ENCODE measurements around the gene XRCC1. TPM values are rescaled to one million over a fixed set of nuclear protein-coding genes. Genes with fewer than 3 reads are reported as not detected.

XRCC1 gene
- total RNA-seq, 2 experiments from 2014 or later: 29.4 to 32.4 TPM

DNA sequence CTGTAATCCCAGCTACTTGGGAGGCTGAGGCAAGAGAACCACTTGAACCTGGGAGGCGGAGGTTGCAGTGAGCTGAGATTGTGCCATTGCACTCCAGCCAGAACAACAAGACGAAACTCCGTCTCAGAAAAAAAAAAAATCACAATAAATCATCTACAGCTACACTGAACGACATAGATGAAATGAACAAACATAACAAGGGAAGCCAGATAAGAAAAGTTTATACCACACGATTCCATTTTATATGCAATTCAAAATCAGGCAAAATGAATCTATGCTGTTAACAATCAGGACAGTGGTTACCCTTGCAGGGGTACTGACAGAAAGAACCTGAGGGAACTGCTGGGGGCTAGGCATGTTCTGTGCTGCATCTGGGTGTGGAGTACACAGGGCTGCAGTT, 5.7 kb downstream of the XRCC1 start:
- ChIA-PET CTCF (interaction anchor here (1.2 to 2.4 kb wide), 2 partner anchors 25 to 28 kb away, joined by 3 to 7 read pairs; no protein-coding TSS in a partner anchor), POLR2A (no interaction called here)
- H3K4me1 Mint-ChIP-seq (ENCODE audit: low read depth): peaks cover 28% of the 10 kb centered on the region

DNA sequence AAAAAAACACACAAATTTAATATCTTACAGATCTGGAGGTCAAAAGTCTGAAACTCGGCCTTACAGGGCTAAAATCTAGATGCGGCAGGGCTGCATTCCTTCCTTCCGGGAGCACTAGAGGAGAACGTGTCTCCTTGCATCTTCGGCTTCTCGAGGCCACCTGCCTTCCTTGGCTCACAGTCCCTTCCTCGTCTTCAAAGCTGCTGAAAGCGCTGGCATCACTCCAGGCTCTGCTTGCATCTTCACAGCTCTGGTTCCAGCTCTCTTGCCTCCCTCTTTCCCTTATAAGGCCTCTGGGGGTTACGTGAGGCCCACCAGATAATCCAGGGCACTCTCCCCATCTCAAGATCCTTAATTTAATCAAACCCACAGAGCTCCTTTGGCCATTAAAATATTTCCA, 10.5 kb downstream of the XRCC1 start:
- H3K9me3 Mint-ChIP-seq: peaks cover 3% of the 10 kb centered on the region
- H3K4me1 Mint-ChIP-seq (ENCODE audit: low read depth): peaks cover 54% of the 10 kb centered on the region
- H3K4me3 Mint-ChIP-seq: no peak overlapping the region
- H3K27me3 Mint-ChIP-seq: no peaks in the 10 kb centered on the region
- CTCF ChIA-PET: interaction anchor here (1.3 to 3.5 kb wide), 5 partner anchors 9 to 119 kb away, joined by 3 to 27 read pairs (median 5); no protein-coding TSS in a partner anchor
- intact Hi-C loops (cut with micrococcal nuclease): loop anchor here (5.0 kb wide), 1 partner anchor 33 kb away; the partner anchor contains the start of genes IRGQ and ZNF576
- TF ChIP-seq, protein P1, sequence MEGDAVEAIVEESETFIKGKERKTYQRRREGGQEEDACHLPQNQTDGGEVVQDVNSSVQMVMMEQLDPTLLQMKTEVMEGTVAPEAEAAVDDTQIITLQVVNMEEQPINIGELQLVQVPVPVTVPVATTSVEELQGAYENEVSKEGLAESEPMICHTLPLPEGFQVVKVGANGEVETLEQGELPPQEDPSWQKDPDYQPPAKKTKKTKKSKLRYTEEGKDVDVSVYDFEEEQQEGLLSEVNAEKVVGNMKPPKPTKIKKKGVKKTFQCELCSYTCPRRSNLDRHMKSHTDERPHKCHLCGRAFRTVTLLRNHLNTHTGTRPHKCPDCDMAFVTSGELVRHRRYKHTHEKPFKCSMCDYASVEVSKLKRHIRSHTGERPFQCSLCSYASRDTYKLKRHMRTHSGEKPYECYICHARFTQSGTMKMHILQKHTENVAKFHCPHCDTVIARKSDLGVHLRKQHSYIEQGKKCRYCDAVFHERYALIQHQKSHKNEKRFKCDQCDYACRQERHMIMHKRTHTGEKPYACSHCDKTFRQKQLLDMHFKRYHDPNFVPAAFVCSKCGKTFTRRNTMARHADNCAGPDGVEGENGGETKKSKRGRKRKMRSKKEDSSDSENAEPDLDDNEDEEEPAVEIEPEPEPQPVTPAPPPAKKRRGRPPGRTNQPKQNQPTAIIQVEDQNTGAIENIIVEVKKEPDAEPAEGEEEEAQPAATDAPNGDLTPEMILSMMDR (IDR thresholded peaks at IDR 0.05): no peak
- peak overlapping the region; percentile 60 for H3K27ac Mint-ChIP-seq
- ATAC-seq: no peak
- no peak for DNase-seq
- POLR2A ChIA-PET: interaction anchor here (0.7 to 3.4 kb wide), 3 partner anchors 10 to 32 kb away, joined by 3 to 15 read pairs (median 3); partner anchors contain the start of genes XRCC1 and ZNF575
- peaks cover 31% of the 10 kb centered on the region for H3K36me3 Mint-ChIP-seq (ENCODE audit: low read depth)

More for the DNA sequence above, 5.7 kb downstream of the XRCC1 start:
- intact Hi-C loops (cut with micrococcal nuclease): no loop called here
- no peak overlapping the region for H3K4me3 Mint-ChIP-seq
- H3K9me3 Mint-ChIP-seq: no peaks in the 10 kb centered on the region
- H3K27me3 Mint-ChIP-seq: no peaks in the 10 kb centered on the region
- TF ChIP-seq, protein P1 (IDR thresholded peaks at IDR 0.05): no peak
- ATAC-seq (no peak), DNase-seq (no peak)
- H3K27ac Mint-ChIP-seq: peak overlapping the region; percentile 4
- H3K36me3 Mint-ChIP-seq (ENCODE audit: low read depth): peaks cover 7% of the 10 kb centered on the region

DNA sequence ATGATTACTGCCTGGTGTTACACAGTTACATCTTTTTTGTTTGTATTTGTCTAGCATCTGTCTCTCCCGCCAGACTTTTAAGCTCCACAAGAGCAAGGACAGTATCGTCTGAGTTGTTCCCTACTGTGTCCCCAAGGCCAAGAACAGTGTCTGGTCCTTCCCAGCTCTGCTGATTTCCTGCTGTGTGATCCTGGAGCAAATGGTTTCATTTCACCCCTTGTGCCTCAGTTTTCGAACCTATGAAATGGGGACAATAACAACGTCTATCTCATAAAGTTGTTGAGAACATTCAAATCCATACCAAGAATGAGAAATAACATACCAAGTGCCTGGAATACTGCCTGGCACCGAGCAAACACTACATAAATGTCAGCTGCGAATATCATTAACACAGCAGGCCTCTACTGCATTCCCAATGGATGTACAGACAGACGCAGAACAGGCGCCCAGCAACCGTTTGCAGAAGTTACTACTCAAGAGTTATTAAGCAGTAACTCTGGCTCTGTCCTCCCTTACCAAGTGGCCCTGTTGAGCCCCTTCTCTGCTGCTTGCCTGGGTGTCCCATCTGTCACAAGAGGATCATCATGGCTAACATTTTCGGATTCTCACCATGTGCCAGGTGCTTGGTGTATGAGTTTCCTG, 11.4 kb downstream of the XRCC1 start:
- no peak overlapping the region for H3K4me3 Mint-ChIP-seq
- ChIA-PET CTCF (interaction anchor here (0.7 to 3.5 kb wide), 5 partner anchors 8 to 118 kb away, joined by 3 to 27 read pairs (median 4); partner anchors contain the start of genes IRGQ and ZNF576), POLR2A (interaction anchor here (3.4 kb wide), 1 partner anchor 11 kb away, joined by 15 read pairs; the partner anchor contains the start of gene XRCC1)

DNA sequence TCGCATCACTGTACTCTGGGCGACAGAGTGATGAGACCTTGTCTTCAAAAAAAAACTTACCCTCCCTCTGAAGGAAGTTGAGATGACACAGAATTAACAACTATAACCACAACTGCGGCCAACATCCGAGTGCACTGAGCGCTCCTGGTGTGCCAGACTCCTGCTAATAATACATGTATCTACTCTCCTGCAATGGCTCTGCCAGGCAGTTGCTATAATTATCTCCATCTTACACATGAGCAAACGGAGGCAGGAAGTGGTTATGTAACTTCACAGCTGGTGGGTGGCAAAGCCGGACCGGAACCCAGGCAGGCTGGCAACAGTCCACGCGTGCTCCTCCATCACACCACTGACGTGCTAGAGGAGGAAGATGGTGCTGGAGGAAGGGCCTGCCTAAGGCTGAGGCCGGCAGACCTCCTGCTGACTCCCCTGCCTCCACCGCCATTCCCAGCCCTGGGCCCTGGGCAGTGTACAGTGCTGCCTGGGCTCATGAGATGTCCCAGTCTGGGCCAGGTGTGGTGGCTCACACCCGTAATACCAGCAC, 12.6 kb downstream of the XRCC1 start:
- Mint-ChIP-seq H3K27me3 (no peaks in the 10 kb centered on the region), H3K4me1 (ENCODE audit: low read depth) (peaks cover 52% of the 10 kb centered on the region), H3K4me3 (peak overlapping the region; percentile 50), H3K36me3 (ENCODE audit: low read depth) (peaks cover 33% of the 10 kb centered on the region), H3K9me3 (peaks cover 3% of the 10 kb centered on the region), H3K27ac (peak overlapping the region; percentile 97)
- CTCF ChIA-PET: interaction anchor here (1.7 to 3.5 kb wide), 3 partner anchors 7 to 34 kb away, joined by 5 to 27 read pairs (median 8); partner anchors contain the start of genes IRGQ and ZNF576
- intact Hi-C loops (cut with micrococcal nuclease): loop anchor here (5.0 kb wide), 1 partner anchor 35 kb away; the partner anchor contains the start of genes IRGQ and ZNF576
- POLR2A ChIA-PET: interaction anchor here (0.6 to 3.4 kb wide), 6 partner anchors 9 to 91 kb away, joined by 3 to 15 read pairs (median 4); partner anchors contain the start of gene XRCC1
- DNase-seq: peak; percentile 88
- peak; percentile 90 for ATAC-seq
- TF ChIP-seq, protein P1 (IDR thresholded peaks at IDR 0.05): no peak

More for the DNA sequence above, 11.4 kb downstream of the XRCC1 start:
- H3K36me3 Mint-ChIP-seq (ENCODE audit: low read depth): peaks cover 33% of the 10 kb centered on the region
- H3K4me1 Mint-ChIP-seq (ENCODE audit: low read depth): peaks cover 52% of the 10 kb centered on the region
- H3K9me3 Mint-ChIP-seq: peaks cover 3% of the 10 kb centered on the region
- DNase-seq: no peak
- TF ChIP-seq, protein P1 (IDR thresholded peaks at IDR 0.05): no peak
- ATAC-seq: no peak
- intact Hi-C loops (cut with micrococcal nuclease): loop anchor here (5.0 kb wide), 1 partner anchor 33 kb away; the partner anchor contains the start of genes IRGQ and ZNF576
- H3K27me3 Mint-ChIP-seq: no peaks in the 10 kb centered on the region
- H3K27ac Mint-ChIP-seq: peak overlapping the region; percentile 97

All from activated CD8-positive, alpha-beta T cell treated with anti-CD3 and anti-CD28 coated beads for 36 hours (primary cell).